GM20431 (cell line): ENCODE data around the gene LETM1.
"Not testable (repeated sequence)": the region's sequence is repeated elsewhere in the genome, so short reads cannot be mapped to it uniquely, and the experiment has no call there.

Source experiments
- in situ Hi-C: fragments of 300-500 bp; cut with MseI, MboI; formaldehyde crosslinking; loops from one replicate; pipeline ENCODE4 v1.15.0; 2020; ENCODE audit warnings: low sequenced_read_pairs; ENCODE audit not compliant: unreplicated experiment

LETM1 gene

DNA sequence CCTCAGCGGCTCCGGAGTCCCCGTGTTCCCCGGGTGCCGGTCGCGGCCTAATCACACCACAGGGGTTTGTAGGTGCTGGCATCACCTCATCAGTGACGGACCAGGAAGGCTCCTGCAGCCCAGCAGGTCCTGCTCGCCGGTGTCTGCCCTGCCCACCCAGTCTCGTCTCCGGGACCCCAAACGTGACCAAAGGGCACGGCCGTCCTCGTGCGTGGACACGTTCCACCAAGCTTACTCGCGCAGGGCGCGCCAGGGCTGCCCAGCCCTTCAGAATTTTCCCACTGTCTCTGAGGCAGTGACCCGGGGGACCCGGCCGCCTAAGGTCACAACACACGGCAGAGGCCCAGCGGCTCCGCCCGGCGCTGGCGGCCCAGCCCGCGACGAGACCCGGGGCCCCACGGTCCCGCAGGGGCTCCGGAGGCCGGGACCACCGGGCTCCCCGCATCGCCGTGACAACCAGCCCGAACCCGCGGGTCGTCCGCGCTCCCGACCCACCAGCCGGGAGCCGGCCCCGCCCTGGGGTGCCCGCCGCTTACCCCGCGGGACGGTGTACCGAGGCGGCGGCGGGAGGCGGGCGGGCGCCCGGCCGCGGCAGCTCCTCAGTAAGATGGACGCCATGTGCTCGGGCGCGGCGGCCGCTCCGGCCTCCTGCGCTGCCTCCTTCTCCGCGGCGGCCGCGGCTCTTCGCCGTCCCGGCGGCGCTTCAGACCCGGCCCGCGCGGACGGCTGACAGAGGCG is 454 bp downstream of the LETM1 start:
- in situ Hi-C loops, result no loop called here

DNA sequence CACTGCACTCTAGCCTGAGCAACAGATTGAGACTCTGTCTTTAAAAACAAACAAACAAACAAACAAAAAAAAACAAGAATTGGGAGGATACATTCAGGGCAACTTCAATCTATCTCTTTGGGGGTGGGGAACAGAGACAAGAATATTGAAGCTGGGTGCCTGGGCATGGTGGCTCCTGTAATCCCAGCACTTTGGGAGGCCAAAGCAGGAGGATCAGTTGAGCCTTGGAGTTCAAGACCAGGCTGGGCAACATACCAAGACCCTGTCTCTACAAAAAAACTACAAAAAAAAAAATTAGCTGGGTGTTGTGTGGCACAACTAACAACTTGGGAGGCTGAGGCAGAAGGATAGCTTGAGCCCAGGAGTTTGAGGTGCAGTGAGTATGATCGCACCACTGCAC is 1.2 kb downstream of the LETM1 start:
- in situ Hi-C loops, result no loop called here

DNA sequence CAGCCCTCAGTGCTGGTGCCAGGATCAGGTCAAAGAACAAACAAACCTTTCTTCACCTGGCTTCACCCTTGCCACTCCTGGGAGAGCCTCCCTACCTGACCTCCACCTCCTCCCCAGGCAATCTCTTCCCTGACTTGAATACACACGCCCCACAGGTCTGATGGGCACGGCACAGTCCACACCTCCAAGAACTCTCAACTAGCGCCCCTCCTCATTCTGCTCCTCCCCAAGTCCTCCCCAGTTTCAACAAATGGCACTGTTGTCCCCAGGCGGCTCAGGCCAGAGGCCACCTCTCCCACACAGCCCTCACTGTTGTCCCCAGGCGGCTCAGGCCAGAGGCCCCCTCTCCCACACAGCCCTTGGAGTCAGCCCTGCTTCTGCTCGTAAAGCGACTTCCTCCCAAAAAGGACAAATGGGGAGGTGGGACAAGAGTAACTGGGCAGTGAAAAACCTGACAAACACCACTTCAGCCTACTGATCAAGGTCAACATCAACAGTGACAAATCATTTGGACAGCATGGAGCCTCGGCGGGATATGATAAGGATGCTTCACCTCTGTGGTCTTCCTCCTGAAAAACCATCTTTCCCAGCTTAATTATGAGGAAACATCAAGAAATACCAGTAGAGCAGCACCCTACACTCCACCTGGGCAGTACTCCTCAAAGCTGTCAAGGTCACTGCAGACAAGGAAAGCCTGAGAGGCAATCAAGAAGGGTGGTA is 2.9 kb downstream of the LETM1 start:
- in situ Hi-C loops, result no loop called here

DNA sequence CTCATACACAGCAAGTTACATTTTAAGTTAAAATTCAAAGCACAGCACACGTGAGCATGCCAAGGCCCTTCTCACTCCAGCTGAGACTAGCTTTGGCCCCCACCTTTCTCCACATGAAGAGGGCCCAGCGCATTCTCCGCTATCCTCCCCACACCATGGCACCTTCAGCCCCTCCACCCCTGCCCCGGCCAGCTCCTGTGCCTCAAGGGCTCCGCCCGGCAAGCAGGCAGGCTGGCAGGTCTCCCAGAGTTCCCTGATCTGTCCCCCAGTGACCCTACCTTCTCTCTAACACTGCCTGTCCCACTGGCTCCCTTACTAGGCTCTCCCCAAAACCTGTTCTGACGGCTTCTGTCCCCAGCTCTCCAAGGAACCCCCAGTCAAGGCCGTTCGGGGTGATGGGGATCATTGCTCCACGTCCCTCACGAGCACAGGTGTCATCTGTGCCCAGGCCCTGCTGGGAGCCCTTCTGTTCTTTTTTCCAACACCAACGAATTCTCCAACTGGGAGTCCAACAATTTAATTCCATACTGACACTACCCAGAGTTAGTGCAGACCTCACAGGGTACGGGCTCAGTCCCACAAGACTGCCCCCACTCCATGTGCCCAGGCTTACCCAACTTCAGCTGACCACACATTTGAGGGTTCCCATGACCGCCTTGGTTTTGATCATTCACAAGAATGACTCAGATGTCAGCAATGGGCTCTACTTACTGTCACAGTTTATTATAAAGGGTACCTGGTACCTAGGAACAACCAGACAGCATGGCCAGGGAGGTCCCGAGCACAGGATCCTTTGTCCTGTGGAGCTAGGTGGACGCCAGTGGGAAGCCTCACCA is 4.2 kb downstream of the LETM1 start:
- in situ Hi-C loops, result no loop called here

DNA sequence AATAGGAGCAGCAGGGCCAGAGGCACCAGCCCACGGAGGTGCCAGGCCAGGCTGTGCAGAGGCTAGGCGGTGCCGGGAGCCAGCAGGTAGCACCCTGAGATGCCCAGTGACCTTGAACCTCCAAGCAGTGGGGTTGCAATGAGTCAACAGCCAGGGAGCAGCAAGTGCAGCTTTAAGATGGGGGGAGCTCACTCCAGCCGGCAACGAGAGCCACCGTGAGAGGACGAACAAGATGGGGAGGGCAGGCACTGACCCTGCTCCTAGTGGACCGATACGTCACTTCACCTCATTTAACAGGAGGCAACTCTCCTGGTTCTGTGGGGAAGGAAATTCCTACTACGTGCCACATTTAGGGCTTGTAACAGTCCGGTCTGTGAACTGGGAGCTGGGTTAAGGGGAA is 4.8 kb downstream of the LETM1 start:
- in situ Hi-C loops, result no loop called here

DNA sequence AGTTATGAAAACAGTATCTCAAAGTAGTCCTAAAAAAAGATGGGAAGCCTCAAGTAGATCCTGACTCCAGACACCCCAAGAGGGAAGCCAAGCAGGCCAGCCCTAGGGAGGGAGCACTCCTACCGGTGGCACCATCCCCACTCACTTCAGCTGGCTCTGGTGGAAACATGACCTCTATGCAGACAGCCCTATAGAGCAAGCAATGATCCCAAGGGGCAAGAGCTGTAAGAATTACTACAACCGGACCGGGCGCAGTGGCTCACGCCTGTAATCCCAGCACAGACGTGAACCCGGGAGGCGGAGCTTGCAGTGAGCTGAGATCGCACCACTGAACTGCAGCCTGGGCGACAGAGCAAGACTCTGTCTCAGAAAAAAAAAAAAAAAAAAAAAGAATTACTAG is 5.7 kb downstream of the LETM1 start:
- in situ Hi-C loops, result no loop called here

DNA sequence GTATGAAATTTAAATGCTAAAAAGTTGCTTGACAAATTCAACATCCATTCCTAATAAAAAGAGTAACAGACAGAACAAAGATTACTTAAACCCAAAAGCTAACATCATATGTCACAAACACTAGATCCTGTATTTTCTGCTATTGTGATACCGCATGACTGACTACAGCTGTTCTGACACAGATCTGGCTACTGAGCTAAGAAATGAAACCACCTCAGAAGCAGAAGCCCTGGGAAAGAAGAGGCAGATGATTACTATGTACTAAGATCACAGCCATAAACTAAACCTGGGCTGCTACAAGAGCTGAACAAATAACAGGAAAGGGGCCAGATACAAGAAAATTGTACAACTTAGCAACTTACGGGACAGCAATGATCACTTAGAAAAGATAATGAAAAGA is 9.4 kb downstream of the LETM1 start:
- in situ Hi-C loops, result no loop called here

DNA sequence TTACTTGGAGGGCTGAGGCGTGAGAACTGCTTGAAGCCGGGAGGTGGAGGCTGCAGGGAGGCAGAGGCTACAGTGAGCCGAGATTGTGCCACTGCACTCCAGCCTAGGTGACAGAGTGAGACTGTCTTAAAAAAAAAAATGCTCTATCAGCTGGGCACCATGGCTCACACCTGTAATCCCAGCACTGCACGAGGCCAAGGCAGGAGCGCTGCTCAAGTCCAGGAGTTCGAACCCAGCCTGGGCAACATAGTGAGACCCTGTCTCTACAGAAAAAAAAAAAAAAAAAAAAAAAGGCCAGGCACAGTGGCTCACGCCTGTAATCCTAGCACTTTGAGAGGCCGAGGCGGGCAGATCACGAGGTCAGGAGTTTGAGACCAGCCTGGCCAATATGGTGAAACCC is 11.3 kb downstream of the LETM1 start:
- in situ Hi-C loops, result not testable (repeated sequence)

DNA sequence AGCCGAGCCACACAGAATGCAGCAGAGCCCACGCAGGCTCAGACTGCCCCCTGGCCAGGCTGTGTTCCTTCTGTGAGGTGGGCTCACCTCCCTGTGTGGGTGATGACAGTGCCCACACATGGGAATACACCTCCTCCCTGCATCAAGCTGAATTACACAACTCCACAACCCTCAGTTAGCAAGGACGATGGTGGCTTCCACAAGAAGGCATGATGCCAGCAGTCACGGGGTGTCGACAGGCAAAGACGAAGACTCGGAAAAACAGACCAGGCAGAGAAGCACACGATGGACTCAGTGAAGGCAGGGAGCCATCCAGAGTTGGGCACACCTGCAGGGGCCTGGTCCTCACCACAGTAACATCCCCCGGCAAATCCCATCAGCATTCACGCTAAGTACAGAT is 12.1 kb downstream of the LETM1 start:
- in situ Hi-C loops, result no loop called here

DNA sequence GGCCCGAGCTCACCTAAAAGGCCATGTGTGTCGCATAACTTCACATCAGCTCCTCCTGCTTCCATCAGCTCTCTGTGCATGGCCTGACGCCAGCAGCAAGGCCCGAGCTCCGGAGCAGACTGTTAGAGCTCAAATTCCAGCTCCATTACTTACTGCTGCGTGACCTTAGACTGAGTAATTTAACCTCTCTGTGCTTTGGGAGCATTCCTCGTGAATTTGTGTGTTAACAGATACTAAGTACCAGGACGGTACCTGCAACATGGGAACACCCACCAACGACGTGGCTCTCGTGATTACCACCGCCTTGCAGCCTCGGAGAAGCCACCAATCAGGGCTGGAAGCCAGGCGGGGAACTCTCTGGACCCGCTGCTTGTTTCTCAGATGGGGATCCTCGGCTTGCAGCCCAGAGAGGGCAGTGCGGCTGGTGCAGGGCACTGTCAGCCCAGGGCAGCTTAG is 12.9 kb downstream of the LETM1 start:
- in situ Hi-C loops, result no loop called here

DNA sequence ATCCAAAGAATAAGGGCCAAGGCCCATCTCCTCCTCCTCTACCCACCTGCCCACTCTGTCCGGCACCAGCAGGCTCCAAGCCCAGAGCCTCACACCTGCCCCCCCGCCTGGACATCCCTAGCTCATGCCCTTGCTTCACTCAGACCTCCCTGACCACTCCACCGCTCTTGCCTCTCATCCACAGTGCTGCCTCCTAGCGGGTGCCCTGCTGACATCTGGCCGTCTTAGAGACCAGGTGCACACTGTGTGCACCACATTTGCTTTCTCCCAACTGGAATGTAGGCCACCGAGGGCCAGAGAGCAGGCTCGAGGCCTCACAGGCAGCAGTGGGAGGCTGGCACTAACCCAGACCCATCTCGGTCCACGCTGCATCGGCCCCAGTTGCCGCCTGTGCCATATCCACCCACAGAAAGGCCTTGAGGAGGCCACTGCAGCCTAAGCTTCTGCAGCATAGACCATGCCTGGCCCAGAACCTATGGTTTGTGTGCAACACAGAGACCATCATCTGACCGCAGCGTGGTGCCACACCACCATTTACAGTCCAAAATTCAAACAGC is 13.5 kb downstream of the LETM1 start:
- in situ Hi-C loops, result no loop called here

DNA sequence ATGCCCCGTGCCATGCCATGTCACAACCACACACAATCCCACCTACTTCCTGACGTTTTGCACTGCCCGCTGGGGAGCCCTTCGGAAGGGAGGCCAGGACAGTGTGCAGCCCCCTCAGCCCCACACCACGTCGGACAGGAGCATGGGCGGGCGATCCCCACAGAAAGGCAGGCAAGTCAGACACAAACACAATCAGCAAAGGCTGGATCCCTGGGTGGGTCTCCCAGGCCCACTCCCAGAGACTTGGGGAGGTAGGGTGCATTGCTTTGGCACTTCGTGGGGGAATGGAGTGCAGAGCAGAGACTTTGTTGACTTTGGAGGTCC is 14.1 kb downstream of the LETM1 start:
- in situ Hi-C loops, result no loop called here

DNA sequence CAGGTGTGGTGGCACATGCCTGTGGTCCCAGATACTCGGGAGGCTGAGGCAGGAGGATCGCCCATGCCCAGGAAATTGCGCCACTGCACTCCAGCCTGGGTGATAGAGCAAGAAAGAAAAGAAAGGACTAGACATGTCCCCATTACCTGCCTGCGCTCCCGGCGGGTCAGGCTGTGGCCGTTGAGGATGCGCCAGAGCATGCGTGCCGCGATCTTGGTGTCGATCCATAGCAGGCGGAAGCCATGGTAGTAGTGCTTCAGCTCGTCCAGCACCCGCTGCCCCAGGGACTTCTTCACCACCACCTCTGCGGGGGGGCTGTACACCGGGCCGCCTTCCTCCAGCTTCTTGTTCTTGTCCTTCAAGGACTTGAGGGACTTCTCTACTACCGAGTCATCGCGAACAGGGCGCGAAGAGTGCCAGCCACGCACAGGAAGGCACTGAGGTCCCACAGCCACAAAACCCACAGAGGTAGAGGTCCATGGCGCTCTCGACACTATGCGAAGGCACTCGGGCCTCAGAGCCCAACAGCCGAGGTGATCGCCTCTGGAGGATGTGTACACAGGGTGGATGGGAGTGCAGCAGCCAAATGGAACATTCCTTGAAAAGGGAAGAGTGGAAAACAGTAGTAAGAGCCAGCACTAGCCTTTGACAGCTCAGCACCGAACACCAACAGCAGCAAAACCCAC is 14.6 kb downstream of the LETM1 start:
- in situ Hi-C loops, result no loop called here

DNA sequence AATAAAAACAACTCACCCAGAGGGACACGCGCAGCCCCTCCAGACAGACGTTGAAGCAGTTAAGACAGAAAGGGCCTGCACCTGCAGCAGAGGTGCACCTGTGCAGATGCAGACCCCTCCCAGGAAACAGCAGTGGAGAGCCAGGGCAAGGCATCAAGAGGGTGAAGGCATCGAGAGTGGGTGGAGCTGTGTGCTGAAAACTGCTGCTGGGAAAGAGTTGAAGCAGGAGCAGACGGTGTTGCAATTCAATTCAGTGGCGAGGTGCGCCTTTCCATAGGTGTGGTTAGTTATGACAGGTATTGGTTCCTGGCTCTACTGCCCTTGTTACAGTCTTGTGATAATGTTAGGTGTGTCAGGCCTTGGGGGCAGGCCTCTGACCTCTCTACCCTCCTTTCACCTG is 16.7 kb downstream of the LETM1 start:
- in situ Hi-C loops, result no loop called here

DNA sequence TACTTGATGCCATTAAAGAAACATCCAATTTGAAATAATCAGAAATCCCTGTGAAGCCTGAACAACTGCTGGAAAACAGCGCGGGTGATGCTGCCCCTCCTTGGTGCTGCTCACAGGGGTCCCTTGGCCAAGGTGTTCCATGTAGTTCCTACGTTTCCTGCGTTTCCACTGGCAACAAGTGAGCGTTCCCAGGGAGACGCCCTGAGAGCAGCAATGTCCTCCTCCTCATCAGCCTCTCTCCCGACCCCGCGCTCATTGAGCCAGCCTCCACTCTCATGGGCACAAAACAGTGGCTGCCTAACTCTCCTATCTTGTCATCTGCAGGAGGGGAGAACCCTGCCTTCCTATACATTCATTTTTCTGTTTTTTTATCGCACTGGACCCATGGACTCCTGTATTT is 18.9 kb downstream of the LETM1 start:
- in situ Hi-C loops, result no loop called here

DNA sequence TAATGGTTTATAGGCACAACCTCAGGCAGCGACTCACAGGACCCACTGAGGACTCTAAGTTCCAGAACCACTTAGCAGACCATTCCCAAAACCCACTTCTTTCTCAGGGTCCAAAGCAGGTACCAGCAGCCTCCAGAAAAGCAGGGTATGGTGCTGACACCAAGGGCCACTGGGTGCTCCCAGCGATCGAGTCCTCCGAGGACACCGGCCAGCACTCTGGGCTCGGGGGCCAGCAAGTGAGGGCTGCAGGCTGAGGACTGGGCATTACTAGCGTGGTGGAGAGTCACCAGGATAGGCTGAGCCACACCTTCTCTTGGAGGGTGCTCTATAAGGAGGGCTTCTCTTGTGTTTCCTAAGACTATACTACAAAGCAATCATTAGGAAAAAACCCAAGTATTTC is 19.3 kb downstream of the LETM1 start:
- in situ Hi-C loops, result no loop called here

DNA sequence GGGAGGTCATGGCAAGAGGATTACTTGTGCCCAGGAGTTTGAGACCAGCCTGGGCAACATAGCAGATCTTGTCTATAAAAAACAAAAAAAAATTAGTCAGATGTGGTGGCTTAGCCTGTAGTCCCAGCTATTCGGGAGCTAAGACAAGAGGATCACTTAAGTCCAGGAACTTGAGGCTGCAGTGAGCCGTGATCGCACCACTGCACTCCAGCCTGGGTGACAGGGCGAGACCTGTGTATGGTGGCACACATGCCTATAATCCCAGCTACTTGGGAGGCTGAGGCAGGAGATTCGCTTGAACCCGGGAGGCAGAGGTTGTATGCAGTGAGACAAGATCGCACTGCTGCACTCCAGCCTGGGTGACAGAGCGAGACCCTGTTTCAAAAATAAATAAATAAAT is 20.1 kb downstream of the LETM1 start:
- in situ Hi-C loops, result not testable (repeated sequence)

DNA sequence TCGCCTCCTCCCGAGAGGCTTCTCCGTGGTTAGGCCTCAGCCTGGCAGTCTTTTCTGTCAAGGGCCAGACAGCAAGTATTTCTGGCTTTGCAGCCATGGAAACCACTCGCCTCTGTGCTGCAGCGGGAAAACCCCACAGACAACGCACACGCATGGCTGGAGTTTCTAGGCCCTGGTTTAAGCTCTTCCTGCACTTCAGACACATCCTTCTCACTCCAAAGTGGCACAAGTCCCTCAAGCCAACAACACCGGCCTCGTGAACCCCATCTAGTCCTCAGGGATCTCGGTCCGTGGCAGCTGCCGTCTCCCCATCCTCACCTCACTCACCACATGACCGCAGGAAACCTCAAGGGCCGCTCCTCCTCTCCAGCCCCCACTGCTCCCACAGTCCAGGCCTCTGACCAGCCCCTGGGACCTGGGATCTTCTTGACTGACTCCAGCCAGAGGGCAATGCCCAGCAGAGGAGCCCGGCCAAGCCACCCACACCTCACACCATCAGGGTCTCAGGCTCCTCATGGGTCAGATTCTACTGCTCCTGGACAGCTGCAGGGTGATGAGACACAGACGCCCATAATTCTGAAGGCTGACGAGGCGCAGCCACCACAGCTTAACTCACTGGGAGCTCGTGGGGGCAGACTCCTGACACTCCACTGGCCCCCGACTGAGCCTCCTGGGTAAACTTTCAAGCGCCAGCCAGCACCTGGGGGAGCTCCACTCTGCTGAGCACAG is 21.7 kb downstream of the LETM1 start:
- in situ Hi-C loops, result no loop called here

DNA sequence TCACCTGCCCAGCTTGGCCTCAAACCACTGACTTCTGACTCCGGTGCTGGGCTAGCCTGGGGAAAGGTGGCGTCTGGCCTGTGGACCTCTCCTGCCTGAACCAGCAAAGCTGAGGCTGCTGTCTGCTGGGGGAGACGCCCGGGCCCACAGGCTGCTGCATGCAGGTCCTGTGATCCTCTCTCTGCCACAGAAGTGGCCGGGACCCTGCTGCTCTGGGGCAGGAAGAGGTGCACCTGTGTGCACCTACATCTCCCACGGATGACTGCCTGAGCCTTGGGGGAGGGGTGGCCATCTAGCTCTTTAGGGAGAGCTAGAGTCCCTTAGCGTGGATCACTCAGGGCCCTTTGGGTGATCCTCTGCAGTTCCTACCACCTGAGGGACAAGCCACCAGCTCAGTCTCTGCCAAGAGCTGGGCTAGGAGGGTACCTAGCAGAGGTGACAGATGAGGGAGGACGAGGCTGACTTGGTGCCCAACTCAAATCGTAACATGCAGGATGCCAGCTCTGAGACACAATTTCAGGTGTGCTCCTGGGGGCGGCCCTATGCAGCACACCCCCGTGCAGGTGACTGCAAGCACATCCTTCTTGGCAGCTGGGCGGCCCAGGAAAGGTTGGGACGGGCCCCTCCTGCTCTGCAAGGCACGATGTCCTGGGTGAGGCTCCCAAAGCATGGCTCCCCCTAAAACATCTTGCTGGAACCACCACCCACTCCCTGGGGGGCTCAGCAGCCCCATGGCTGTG is 22.5 kb downstream of the LETM1 start:
- in situ Hi-C loops, result no loop called here
